ENCODE data around the gene ZNF512B.

The ZNF512B gene

DNA sequence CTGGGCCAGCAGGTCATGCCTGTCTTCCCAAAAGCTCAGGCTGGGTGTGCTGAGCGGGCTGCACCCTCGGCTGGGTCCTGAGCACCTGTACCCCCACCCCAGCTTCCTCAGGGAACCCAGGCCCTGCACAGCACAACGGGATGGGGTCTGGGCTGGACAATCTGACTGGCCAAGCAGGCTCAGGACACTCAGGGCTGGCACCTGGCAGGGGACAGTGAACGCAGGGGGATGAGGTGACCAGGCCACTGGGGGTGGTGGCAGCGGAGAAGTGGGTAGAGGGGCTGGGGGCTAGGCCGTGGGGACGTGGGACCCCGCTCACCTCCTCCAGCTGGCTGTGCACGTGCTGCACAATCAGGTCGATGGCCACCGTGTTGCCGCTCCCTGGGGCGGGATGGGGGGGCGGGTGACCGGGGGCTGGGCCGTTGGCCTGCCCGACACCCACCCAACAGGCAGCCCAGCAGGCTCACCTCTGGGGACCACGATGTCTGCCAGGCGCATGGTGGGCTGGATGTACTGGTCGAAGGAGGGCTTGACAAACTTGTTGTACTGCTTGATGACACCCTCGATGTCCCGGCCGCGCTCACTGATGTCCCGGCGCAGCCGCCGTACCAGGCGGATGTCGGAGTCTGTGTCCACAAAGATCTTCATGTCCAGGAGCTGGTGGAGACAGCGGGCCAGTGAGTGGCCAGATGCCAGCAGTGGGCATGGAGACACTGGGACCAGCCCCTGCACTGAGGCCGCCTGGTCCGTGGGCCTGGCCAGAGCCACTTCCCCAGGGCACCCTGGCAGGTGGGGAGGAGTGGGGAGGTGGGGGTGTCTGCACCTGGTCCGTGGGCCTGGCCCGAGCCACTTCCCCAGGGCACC is 25.4 kb downstream of the ZNF512B start:
- no peak overlapping the region for H3K4me3 ChIP-seq
- H3K27ac ChIP-seq = no peak overlapping the region
- no peak for TF ChIP-seq CTCF (IDR thresholded peaks at IDR 0.05)
- no peak for DNase-seq (ENCODE audit: low spot score)

DNA sequence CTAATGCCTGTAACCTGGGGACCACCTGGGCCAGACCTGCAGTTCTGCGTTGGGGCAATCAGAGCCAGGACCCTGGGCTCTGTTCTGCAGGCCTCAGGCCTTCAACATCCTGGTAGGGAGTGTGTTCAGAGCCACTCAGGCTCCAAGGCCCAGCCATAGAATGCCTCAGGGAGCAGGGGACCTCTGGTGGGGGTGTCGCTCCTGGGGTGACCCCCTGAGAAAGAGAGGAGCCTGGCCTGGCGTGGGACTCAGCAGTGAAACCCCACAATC is 26.0 kb downstream of the ZNF512B start:
- Histone ChIP-seq H3K4me3 (no peak overlapping the region), H3K27ac (peak overlapping the region in 1 of 2 donors; percentile 80)
- no peak for TF ChIP-seq CTCF (IDR thresholded peaks at IDR 0.05)
- DNase-seq (ENCODE audit: low spot score) = no peak

DNA sequence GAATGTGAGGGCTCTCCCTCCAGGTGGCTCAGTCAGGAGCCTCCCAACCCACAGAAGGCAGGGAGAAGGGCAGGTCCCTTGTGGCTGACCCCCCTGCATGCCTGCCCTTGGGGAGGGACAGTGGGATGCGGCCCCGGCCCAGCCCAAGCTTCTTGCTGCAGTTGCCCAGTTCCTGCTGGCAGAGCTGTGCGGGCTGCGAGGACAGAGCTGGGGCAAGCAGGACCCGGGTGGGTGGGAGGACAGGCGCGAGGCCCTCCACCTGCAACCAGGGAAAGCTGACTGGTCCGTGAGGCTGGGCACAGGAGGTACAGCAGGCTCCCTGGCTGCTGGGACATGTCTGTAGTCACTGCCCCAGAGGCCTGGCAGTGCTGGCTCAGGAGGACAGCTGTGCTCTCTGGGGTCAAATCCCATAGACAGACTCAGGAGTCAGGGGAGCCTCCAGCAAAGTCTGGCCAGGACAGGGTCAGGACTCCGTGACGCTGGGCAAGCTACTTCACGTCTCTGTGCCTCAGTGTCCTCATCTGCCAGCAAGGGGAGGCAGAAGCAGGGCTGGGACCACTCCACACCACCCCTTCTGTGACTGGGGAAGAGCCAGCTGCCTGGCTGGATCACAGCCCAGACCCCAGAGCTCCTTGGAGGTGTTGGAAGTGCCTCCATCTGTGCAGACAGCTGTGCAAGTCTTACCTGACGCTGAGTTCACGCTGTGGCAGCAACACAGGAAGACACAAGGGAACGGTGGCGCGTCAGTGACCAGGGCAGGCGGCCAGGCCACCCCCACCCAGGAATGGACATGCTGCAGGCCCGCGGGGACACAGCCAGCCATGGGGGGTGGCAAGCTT is 26.5 kb downstream of the ZNF512B start:
- no peak for DNase-seq (ENCODE audit: low spot score)
- Histone ChIP-seq H3K4me3 (no peak overlapping the region), H3K27ac (peak overlapping the region in 1 of 2 donors; percentile 80)
- no peak for TF ChIP-seq CTCF (IDR thresholded peaks at IDR 0.05)

DNA sequence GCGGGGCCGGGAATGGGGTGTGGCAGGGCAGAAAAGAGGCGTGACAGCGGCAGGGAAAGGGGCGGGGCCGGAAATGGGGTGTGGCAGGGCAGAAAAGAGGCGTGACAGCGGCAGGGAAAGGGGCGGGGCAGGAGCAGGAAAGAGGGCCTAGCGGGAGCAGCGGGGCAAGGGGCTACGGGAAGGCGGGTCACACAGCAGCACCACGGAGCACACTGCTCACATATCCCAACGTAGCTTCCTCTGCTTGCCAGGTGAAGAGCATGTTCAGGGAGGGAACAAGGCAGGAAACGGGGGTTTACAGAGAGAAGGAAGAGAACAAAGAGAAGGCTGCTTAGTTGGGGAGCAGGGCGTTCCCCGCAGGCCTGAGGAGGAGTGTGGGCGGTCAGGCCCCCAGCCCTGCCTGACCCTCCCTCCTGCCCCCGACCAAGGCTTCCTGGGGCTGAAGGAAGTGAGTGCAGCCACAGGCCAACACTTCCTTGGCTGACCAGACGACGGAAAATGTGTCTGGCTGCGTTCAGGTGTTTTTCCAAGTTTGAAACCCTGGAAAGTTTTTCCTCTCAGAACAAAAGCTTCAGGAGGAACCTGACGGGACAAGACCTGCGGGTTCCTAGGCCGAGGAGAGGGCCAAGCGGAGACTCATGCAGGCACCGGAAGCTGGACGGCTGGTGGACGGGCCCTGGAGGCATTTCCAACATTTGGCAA is 27.3 kb downstream of the ZNF512B start:
- Histone ChIP-seq H3K27ac (peak overlapping the region in 1 of 2 donors; percentile 80), H3K4me3 (no peak overlapping the region)
- TF ChIP-seq CTCF (IDR thresholded peaks at IDR 0.05) = no peak
- DNase-seq (ENCODE audit: low spot score) = no peak

- Histone ChIP-seq H3K27ac (peak overlapping the region in 1 of 2 donors; percentile 61), H3K4me3 (no peak overlapping the region)
- no peak for DNase-seq (ENCODE audit: low spot score)
- TF ChIP-seq CTCF (IDR thresholded peaks at IDR 0.05) = no peak
Measured at GRCh38 chr20:63941282-63942081, 28.2 kb downstream of the ZNF512B start.

DNA sequence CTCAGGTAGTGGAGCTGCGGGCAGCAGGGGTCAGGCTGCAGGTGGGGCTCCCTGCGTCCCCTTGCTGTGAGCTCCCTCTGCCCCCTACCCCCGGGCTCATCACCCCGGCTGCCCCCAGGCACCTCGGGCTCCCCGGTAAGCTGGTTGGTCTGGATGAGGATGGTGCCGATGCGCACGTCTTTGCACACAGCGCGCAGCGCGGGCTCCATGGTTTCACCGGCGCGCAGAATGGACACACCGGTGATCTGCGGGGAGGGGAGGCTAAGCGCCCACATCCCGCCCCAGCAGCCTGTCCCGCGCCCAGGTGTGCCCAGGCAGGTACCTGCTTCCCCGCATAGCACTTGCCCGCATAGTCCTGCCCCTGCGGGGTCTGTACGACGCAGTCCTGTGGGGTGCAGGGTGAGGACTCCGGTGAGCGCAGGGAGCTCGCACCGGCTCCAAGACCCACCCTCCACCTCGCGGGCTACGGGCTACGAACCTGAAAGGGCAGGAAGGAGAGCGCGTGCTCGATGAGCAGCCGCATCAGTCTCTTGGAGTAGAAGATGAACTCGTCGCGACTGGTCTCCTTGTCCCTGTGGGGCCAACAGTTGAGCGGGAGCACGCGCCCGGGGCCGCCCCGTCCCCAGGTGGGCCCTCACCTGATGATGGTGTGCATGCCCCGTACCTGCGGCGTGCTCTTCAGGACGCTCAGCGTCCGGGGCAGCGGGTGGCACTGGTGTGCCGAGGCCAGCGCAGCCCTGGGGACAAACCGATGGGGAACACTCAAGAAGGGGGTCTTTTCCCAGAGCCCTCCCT is 29.1 kb downstream of the ZNF512B start:
- TF ChIP-seq CTCF (IDR thresholded peaks at IDR 0.05) = no peak
- DNase-seq (ENCODE audit: low spot score) = no peak
- no peak overlapping the region for H3K27ac ChIP-seq
- H3K4me3 ChIP-seq = no peak overlapping the region
